ENCODE results near the gene C1orf226.

- TF ChIP-seq CTCF (IDR thresholded peaks at IDR 0.05) (no peak), POLR2A (IDR thresholded peaks at IDR 0.05) (no peak)
Observed at GRCh38 chr1:162365284-162366020, 16.1 kb upstream of the C1orf226 start.
